ENCODE results near the gene TBPL2. TPM values are rescaled to one million over a fixed set of nuclear protein-coding genes. Genes with fewer than 3 reads are reported as not detected.

Gene TBPL2
- total RNA-seq, 1 experiment from 2014 or later = not detected

GRCh38 chr14:55434805-55435174 is 5.6 kb downstream of the TBPL2 start:
- Histone ChIP-seq H3K36me3 (ENCODE audit: insufficient read depth, low read length, poor library complexity, severe bottlenecking) (no peaks in the 10 kb centered on the region), H3K4me3 (ENCODE audit: low read depth, low read length, poor library complexity, severe bottlenecking) (no peak overlapping the region), H3K27ac (ENCODE audit: low read depth, low read length, poor library complexity, severe bottlenecking) (no peak overlapping the region), H3K9me3 (ENCODE audit: low read depth, low read length, poor library complexity, severe bottlenecking) (no peaks in the 10 kb centered on the region), H3K27me3 (replicated peaks; ENCODE audit: insufficient read depth, low read depth, low read length, poor library complexity) (no peaks in the 10 kb centered on the region), H3K4me1 (ENCODE audit: insufficient read depth, low read length, poor library complexity, severe bottlenecking) (no peaks in the 10 kb centered on the region)
- ChIA-PET CTCF (no interaction called here), POLR2A (ENCODE audit: low non-redundant PET) (no interaction called here)
- BruUV-seq (replicated peaks) = no TSS peak
- TF ChIP-seq CTCF (conservative IDR thresholded peaks at IDR 0.05; ENCODE audit: low read depth, low read length) (no peak), EZH2 (IDR thresholded peaks at IDR 0.05; ENCODE audit: borderline replicate concordance, low read depth, low read length, poor library complexity, severe bottlenecking) (no peak)
- no peak for DNase-seq (ENCODE audit: low spot score)
- intact Hi-C loops (cut with micrococcal nuclease; ENCODE audit: unreplicated experiment) = loop anchor here (5.0 kb wide), 3 partner anchors 342 to 1038 kb away; no protein-coding TSS in a partner anchor

- no peaks in the 10 kb centered on the region for H3K4me1 ChIP-seq (ENCODE audit: insufficient read depth, low read length, poor library complexity, severe bottlenecking)
- no peak overlapping the region for H3K27ac ChIP-seq (ENCODE audit: low read depth, low read length, poor library complexity, severe bottlenecking)
- intact Hi-C loops (cut with micrococcal nuclease; ENCODE audit: unreplicated experiment) = loop anchor here (5.0 kb wide), 1 partner anchor 342 kb away; no protein-coding TSS in a partner anchor
- no peak overlapping the region for H3K4me3 ChIP-seq (ENCODE audit: low read depth, low read length, poor library complexity, severe bottlenecking)
- H3K9me3 ChIP-seq (ENCODE audit: low read depth, low read length, poor library complexity, severe bottlenecking) = no peaks in the 10 kb centered on the region
- TF ChIP-seq CTCF (conservative IDR thresholded peaks at IDR 0.05; ENCODE audit: low read depth, low read length) (no peak), EZH2 (IDR thresholded peaks at IDR 0.05; ENCODE audit: borderline replicate concordance, low read depth, low read length, poor library complexity, severe bottlenecking) (no peak)
- ChIA-PET CTCF (interaction anchor here (0.9 kb wide), 1 partner anchor 12 kb away, joined by 5 read pairs; no protein-coding TSS in a partner anchor), POLR2A (ENCODE audit: low non-redundant PET) (no interaction called here)
- DNase-seq (ENCODE audit: low spot score) = no peak
- no peaks in the 10 kb centered on the region for H3K27me3 ChIP-seq (replicated peaks; ENCODE audit: insufficient read depth, low read depth, low read length, poor library complexity)
- BruUV-seq (replicated peaks) = no TSS peak
- H3K36me3 ChIP-seq (ENCODE audit: insufficient read depth, low read length, poor library complexity, severe bottlenecking) = no peaks in the 10 kb centered on the region
Observed at GRCh38 chr14:55433880-55434804, 6.3 kb downstream of the TBPL2 start.

DNA sequence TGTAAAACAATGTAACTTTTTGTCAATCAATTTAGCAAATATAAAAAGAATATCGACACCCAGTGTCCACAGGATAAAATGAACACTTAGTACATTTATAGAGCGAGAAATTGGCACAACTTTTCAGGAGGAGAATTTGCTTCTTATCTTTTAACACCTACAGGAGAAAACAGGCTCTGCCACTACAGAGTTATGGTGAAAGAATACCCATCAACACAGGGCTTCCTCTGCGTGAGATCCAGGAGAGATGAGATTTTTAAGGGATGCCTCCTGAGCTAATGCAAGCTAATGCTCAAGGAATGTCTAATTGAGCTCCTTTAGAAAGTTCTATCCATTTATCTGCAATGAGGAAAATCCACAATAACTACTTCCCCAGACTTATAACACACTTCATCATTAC is 7.8 kb downstream of the TBPL2 start:
- ChIA-PET POLR2A (ENCODE audit: low non-redundant PET) (interaction anchor here (0.6 kb wide), 1 partner anchor 349 kb away, joined by 4 read pairs; no protein-coding TSS in a partner anchor), CTCF (no interaction called here)
- no peak overlapping the region for H3K27ac ChIP-seq (ENCODE audit: low read depth, low read length, poor library complexity, severe bottlenecking)
- H3K27me3 ChIP-seq (replicated peaks; ENCODE audit: insufficient read depth, low read depth, low read length, poor library complexity) = no peaks in the 10 kb centered on the region
- no peaks in the 10 kb centered on the region for H3K4me1 ChIP-seq (ENCODE audit: insufficient read depth, low read length, poor library complexity, severe bottlenecking)
- no peak overlapping the region for H3K4me3 ChIP-seq (ENCODE audit: low read depth, low read length, poor library complexity, severe bottlenecking)
- TF ChIP-seq CTCF (conservative IDR thresholded peaks at IDR 0.05; ENCODE audit: low read depth, low read length) (no peak), EZH2 (IDR thresholded peaks at IDR 0.05; ENCODE audit: borderline replicate concordance, low read depth, low read length, poor library complexity, severe bottlenecking) (no peak)
- intact Hi-C loops (cut with micrococcal nuclease; ENCODE audit: unreplicated experiment) = loop anchor here (5.0 kb wide), 1 partner anchor 340 kb away; no protein-coding TSS in a partner anchor
- no peaks in the 10 kb centered on the region for H3K36me3 ChIP-seq (ENCODE audit: insufficient read depth, low read length, poor library complexity, severe bottlenecking)
- DNase-seq (ENCODE audit: low spot score) = no peak
- no peaks in the 10 kb centered on the region for H3K9me3 ChIP-seq (ENCODE audit: low read depth, low read length, poor library complexity, severe bottlenecking)
- BruUV-seq (replicated peaks) = no TSS peak

Data from A673 (cell line).